ENCODE measurements around the gene SOS2. TPM values are rescaled to one million over a fixed set of nuclear protein-coding genes. Genes with fewer than 3 reads are reported as not detected.

Gene SOS2
- total RNA-seq, 2 experiments from 2014 or later = 16.5 to 25.2 TPM

- no peaks in the 10 kb centered on the region for H3K4me1 ChIP-seq (ENCODE audit: insufficient read depth, low read length, poor library complexity, severe bottlenecking)
- no peaks in the 10 kb centered on the region for H3K9me3 ChIP-seq (ENCODE audit: low read length)
- no peak overlapping the region for H2AFZ ChIP-seq (ENCODE audit: low read length)
- intact Hi-C loops (cut with micrococcal nuclease; ENCODE audit: unreplicated experiment) = no loop called here
- no peak overlapping the region for H3K4me2 ChIP-seq (ENCODE audit: low read length)
- ChIA-PET POLR2A (interaction anchor here (0.7 kb wide), 2 partner anchors 42 to 590 kb away, joined by 3 to 5 read pairs; no protein-coding TSS in a partner anchor), CTCF (ENCODE audit: unreplicated experiment) (no interaction called here)
- no peaks in the 10 kb centered on the region for H4K20me1 ChIP-seq (ENCODE audit: insufficient read depth, low read length)
- DNase-seq (ENCODE audit: low spot score) = no peak
- H3K36me3 ChIP-seq (ENCODE audit: insufficient read depth, low read length) = no peaks in the 10 kb centered on the region
- no peaks in the 10 kb centered on the region for H3K9me2 ChIP-seq (ENCODE audit: insufficient read depth, low read length)
- no peak overlapping the region for H3K27ac ChIP-seq (ENCODE audit: low read depth, low read length, poor library complexity, severe bottlenecking)
- peaks cover 19% of the 10 kb centered on the region for H3K79me2 ChIP-seq (ENCODE audit: insufficient read depth, low read depth, low read length)
- BruUV-seq (replicated peaks) = no TSS peak
- H3K4me3 ChIP-seq (ENCODE audit: low read depth, low read length, poor library complexity, severe bottlenecking) = no peak overlapping the region
- no peak for TF ChIP-seq EZH2phosphoT487 (IDR thresholded peaks at IDR 0.05; ENCODE audit: borderline replicate concordance, low read depth, low read length)
- TF ChIP-seq, protein P1, sequence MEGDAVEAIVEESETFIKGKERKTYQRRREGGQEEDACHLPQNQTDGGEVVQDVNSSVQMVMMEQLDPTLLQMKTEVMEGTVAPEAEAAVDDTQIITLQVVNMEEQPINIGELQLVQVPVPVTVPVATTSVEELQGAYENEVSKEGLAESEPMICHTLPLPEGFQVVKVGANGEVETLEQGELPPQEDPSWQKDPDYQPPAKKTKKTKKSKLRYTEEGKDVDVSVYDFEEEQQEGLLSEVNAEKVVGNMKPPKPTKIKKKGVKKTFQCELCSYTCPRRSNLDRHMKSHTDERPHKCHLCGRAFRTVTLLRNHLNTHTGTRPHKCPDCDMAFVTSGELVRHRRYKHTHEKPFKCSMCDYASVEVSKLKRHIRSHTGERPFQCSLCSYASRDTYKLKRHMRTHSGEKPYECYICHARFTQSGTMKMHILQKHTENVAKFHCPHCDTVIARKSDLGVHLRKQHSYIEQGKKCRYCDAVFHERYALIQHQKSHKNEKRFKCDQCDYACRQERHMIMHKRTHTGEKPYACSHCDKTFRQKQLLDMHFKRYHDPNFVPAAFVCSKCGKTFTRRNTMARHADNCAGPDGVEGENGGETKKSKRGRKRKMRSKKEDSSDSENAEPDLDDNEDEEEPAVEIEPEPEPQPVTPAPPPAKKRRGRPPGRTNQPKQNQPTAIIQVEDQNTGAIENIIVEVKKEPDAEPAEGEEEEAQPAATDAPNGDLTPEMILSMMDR (conservative IDR thresholded peaks at IDR 0.05; ENCODE audit: low read length) = no peak
Observed at GRCh38 chr14:50213795-50214194, 17.6 kb downstream of the SOS2 start.

DNA sequence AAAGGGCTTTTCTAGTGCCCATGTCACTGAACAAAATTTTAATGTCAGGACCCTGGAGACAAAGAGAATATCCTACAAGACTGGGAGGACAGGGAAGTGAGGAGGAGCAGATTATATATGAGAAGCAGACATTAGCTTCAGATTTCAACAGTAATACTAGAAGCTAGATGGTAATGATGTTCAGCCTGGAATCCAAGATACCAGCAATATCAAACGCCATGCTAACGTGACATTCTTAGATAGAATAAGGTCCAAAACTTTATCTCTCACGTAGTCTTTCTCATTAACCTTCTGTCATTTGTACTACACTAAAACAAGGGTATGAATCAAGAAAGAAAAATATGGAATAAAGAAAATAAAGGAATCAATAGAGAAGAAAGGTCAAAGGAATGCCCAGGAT is 18.7 kb downstream of the SOS2 start:
- H3K79me2 ChIP-seq (ENCODE audit: insufficient read depth, low read depth, low read length) = peaks cover 19% of the 10 kb centered on the region
- no peak overlapping the region for H3K4me3 ChIP-seq (ENCODE audit: low read depth, low read length, poor library complexity, severe bottlenecking)
- ChIA-PET POLR2A (no interaction called here), CTCF (ENCODE audit: unreplicated experiment) (no interaction called here)
- H3K9me3 ChIP-seq (ENCODE audit: low read length) = no peaks in the 10 kb centered on the region
- no peaks in the 10 kb centered on the region for H3K36me3 ChIP-seq (ENCODE audit: insufficient read depth, low read length)
- H3K27ac ChIP-seq (ENCODE audit: low read depth, low read length, poor library complexity, severe bottlenecking) = no peak overlapping the region
- intact Hi-C loops (cut with micrococcal nuclease; ENCODE audit: unreplicated experiment) = no loop called here
- no peak for TF ChIP-seq EZH2phosphoT487 (IDR thresholded peaks at IDR 0.05; ENCODE audit: borderline replicate concordance, low read depth, low read length)
- TF ChIP-seq, protein P1 (conservative IDR thresholded peaks at IDR 0.05; ENCODE audit: low read length) = no peak
- BruUV-seq (replicated peaks) = no TSS peak
- DNase-seq (ENCODE audit: low spot score) = no peak
- H3K9me2 ChIP-seq (ENCODE audit: insufficient read depth, low read length) = no peaks in the 10 kb centered on the region
- H4K20me1 ChIP-seq (ENCODE audit: insufficient read depth, low read length) = no peaks in the 10 kb centered on the region
- no peak overlapping the region for H2AFZ ChIP-seq (ENCODE audit: low read length)
- H3K4me1 ChIP-seq (ENCODE audit: insufficient read depth, low read length, poor library complexity, severe bottlenecking) = no peaks in the 10 kb centered on the region
- H3K4me2 ChIP-seq (ENCODE audit: low read length) = no peak overlapping the region

DNA sequence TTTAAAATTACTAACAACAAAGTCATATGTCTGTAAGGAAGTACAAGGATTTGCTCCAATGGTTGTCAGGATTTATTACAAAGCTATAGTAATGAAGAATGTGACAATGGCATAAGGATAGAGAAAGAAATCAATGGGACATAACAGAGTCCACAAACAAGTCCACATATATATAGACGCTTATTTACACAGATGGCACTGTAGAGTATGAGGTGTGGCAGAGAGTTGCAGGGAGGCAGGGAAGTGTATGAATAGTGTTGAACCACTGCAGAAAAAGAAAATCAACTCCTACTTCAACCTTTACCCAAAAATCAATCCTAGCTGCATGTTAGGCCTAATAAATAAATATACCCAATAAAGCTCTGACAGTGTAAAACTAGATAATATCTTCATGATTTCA is 21.3 kb downstream of the SOS2 start:
- Histone ChIP-seq H2AFZ (ENCODE audit: low read length) (no peak overlapping the region), H3K4me3 (ENCODE audit: low read depth, low read length, poor library complexity, severe bottlenecking) (no peak overlapping the region), H3K4me1 (ENCODE audit: insufficient read depth, low read length, poor library complexity, severe bottlenecking) (no peaks in the 10 kb centered on the region), H3K79me2 (ENCODE audit: insufficient read depth, low read depth, low read length) (peaks cover 7% of the 10 kb centered on the region), H3K9me3 (ENCODE audit: low read length) (no peaks in the 10 kb centered on the region), H3K36me3 (ENCODE audit: insufficient read depth, low read length) (no peaks in the 10 kb centered on the region), H3K9me2 (ENCODE audit: insufficient read depth, low read length) (no peaks in the 10 kb centered on the region), H4K20me1 (ENCODE audit: insufficient read depth, low read length) (no peaks in the 10 kb centered on the region), H3K4me2 (ENCODE audit: low read length) (no peak overlapping the region), H3K27ac (ENCODE audit: low read depth, low read length, poor library complexity, severe bottlenecking) (no peak overlapping the region)
- intact Hi-C loops (cut with micrococcal nuclease; ENCODE audit: unreplicated experiment) = no loop called here
- no peak for DNase-seq (ENCODE audit: low spot score)
- no TSS peak for BruUV-seq (replicated peaks)
- no peak for TF ChIP-seq EZH2phosphoT487 (IDR thresholded peaks at IDR 0.05; ENCODE audit: borderline replicate concordance, low read depth, low read length)
- TF ChIP-seq, protein P1 (conservative IDR thresholded peaks at IDR 0.05; ENCODE audit: low read length) = no peak
- CTCF ChIA-PET (ENCODE audit: unreplicated experiment) = no interaction called here
- POLR2A ChIA-PET = interaction anchor here (0.6 to 1.7 kb wide), 10 partner anchors 9 to 552 kb away, joined by 3 to 7 read pairs (median 3); no protein-coding TSS in a partner anchor

Data from OCI-LY7 (cell line).